Body of pancreas (tissue), 4 donors: ENCODE measurements around the gene GRHPR.

Source experiments
- POLR2A ChIP-seq, 3 donors: fragments of 450-650 bp; IDR thresholded peaks; one replicate each; pipeline ENCODE4 v1.6.1; 2016; ENCODE audit warnings: antibody characterized with exemption in 3 of 3, mild to moderate bottlenecking in 2 of 3
- TF ChIP-seq, protein P1 (sequence below), 7 experiments: fragments of 450-650 bp in 4 of 7; fragments of 200-600 bp in 3 of 7; sonication (generic) in 3 of 7; IDR thresholded peaks; one replicate each; pipeline ENCODE4 v1.5.1; 2016 to 2019; ENCODE audit warnings: antibody characterized with exemption in 7 of 7

DNA sequence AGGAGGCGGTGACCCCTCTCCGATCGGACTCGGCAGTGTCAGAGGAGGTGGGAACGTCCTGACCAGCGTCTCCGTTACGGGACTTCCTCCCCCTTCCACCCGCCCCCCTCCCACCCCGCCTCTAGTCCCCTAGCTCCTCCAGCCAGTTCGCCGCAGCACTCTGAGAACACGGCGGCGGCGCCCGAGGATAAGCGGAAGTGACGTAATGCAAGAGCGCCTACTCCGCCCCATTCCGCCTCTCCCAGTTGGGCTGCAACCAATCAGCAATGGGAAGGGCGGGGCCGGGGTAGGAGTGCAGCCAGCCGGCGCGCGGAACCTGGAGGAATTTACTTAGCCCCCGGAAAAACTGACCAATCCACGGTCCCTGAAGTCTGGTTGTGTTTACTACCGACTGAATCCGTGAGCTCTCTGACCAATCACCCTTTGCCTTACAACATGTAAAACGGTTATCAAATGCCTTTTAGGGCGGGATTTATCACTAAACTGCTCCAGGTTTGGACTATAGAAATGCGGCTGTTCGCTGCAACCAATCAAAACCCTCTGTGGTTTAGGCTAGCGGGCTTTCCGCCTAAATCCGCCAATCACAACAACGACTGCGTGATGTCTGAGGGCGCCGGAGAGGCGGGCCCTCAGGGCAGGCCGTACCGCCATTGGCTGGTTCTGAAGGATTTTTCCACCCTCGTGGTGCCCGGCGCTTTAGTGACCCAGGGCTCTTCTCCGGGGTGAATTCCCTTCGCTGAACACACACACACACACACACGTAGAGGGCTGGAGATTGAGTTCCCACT lies 42.9 kb downstream of the GRHPR start, which contains the start of gene ZBTB5:
- TF ChIP-seq, protein P1, sequence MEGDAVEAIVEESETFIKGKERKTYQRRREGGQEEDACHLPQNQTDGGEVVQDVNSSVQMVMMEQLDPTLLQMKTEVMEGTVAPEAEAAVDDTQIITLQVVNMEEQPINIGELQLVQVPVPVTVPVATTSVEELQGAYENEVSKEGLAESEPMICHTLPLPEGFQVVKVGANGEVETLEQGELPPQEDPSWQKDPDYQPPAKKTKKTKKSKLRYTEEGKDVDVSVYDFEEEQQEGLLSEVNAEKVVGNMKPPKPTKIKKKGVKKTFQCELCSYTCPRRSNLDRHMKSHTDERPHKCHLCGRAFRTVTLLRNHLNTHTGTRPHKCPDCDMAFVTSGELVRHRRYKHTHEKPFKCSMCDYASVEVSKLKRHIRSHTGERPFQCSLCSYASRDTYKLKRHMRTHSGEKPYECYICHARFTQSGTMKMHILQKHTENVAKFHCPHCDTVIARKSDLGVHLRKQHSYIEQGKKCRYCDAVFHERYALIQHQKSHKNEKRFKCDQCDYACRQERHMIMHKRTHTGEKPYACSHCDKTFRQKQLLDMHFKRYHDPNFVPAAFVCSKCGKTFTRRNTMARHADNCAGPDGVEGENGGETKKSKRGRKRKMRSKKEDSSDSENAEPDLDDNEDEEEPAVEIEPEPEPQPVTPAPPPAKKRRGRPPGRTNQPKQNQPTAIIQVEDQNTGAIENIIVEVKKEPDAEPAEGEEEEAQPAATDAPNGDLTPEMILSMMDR (IDR thresholded peaks at IDR 0.05) = peak in 1 of 7 experiments; percentile 5
- peak in 2 of 3 donors; percentile 86 to 91 for TF ChIP-seq POLR2A (IDR thresholded peaks at IDR 0.05)
